ENCODE results near the gene KRT77.

Gene KRT77

DNA sequence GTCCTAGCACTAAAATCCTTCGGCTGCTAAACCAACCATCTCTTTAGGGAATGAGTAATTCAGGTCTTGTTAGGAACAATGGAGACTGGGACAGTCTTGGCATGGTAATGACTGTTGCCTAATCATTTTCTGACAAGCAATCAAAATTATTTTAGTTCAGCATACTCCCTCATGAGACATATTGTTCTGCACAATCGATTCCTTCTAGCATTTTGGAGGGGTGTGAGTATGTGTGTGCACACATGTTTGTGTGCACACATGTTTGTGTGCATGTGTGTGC lies 21.0 kb downstream of the KRT77 start:
- TF ChIP-seq SIN3A (IDR thresholded peaks at IDR 0.05; ENCODE audit: borderline replicate concordance, insufficient read depth, low read length) = no peak
- no peak for TF ChIP-seq POLR2AphosphoS5 (IDR thresholded peaks at IDR 0.05; ENCODE audit: low read depth, low read length)
- TF ChIP-seq TAF1 (IDR thresholded peaks at IDR 0.05; ENCODE audit: borderline replicate concordance, insufficient read depth, low read length) = no peak
- TF ChIP-seq, protein P1, sequence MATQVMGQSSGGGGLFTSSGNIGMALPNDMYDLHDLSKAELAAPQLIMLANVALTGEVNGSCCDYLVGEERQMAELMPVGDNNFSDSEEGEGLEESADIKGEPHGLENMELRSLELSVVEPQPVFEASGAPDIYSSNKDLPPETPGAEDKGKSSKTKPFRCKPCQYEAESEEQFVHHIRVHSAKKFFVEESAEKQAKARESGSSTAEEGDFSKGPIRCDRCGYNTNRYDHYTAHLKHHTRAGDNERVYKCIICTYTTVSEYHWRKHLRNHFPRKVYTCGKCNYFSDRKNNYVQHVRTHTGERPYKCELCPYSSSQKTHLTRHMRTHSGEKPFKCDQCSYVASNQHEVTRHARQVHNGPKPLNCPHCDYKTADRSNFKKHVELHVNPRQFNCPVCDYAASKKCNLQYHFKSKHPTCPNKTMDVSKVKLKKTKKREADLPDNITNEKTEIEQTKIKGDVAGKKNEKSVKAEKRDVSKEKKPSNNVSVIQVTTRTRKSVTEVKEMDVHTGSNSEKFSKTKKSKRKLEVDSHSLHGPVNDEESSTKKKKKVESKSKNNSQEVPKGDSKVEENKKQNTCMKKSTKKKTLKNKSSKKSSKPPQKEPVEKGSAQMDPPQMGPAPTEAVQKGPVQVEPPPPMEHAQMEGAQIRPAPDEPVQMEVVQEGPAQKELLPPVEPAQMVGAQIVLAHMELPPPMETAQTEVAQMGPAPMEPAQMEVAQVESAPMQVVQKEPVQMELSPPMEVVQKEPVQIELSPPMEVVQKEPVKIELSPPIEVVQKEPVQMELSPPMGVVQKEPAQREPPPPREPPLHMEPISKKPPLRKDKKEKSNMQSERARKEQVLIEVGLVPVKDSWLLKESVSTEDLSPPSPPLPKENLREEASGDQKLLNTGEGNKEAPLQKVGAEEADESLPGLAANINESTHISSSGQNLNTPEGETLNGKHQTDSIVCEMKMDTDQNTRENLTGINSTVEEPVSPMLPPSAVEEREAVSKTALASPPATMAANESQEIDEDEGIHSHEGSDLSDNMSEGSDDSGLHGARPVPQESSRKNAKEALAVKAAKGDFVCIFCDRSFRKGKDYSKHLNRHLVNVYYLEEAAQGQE (IDR thresholded peaks at IDR 0.05; ENCODE audit: insufficient read depth in 1 of 2, low read depth in 2 of 2, low read length in 2 of 2) = no peak
- TF ChIP-seq FOXP2 (optimal IDR thresholded peaks at IDR 0.05; ENCODE audit: borderline replicate concordance, extremely low read depth, extremely low read length, insufficient read depth) = no peak

DNA sequence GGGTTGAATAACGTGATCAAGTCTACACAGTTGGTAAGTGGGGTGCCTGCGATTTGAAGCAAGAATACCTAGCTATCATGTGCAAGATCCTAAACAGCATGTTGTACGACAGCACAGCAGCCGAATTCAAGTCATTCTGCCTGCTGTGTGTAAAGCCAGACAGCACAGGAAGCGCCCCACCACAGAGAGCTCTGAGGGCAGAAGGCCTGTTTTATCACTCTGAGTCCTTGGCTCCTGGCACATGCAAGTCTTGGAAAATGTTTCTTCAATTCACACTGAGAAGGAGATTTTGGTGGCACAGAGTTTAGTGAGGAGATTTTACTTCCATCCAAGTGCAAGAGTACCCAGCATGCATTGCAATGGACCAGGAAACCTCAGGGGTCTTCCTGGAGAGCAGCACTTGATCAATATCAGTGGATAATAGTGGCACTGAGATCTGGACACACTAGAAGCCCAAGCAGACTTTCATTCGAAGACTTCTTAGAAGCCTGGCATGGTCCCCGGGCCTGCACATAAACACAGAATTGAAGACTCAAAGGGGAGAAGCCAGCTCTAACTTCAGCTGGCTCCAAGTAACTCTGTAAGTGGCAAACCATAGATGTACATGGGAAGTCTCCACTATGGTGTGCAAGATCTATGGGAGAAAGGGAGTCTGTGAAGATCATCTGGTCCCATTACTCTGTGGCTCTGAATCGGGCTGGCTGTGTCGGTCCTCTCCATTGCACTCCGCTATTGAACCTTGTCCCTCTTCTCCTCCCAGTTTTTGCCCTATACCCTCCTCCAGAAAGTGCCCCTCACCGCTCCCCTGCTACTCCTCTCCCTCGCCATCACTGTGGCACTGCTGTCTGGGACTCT lies 21.6 kb downstream of the KRT77 start:
- TF ChIP-seq SIN3A (IDR thresholded peaks at IDR 0.05; ENCODE audit: borderline replicate concordance, insufficient read depth, low read length) (no peak), TAF1 (IDR thresholded peaks at IDR 0.05; ENCODE audit: borderline replicate concordance, insufficient read depth, low read length) (no peak), FOXP2 (optimal IDR thresholded peaks at IDR 0.05; ENCODE audit: borderline replicate concordance, extremely low read depth, extremely low read length, insufficient read depth) (no peak), POLR2AphosphoS5 (IDR thresholded peaks at IDR 0.05; ENCODE audit: low read depth, low read length) (no peak)
- TF ChIP-seq, protein P1 (IDR thresholded peaks at IDR 0.05; ENCODE audit: insufficient read depth in 1 of 2, low read depth in 2 of 2, low read length in 2 of 2) = no peak

DNA sequence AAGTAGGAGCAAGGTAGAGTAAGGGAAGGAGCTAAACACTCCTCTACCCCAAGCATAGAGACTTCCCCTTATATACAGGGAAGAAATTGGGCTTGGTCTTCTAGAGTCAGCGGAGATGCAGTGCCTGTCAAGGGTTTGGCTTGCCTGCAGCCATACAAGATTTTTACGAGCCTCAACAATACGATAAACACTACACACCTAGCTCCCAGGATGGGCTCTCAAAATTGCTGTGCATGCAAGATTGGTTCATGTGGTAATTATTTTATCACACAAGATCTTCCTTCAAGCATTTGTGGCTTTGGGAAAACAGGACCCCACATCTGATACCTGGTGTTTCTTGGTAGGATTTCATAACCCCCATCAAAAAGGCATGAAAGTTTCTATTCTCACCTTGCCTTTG lies 23.0 kb downstream of the KRT77 start, which contains the start of gene KRT1:
KRT1 (minus strand) TSS at position 45 of the 400 bp plus-strand sequence. CDS start 59 bp downstream, outside the sequence.
- no peak for TF ChIP-seq POLR2AphosphoS5 (IDR thresholded peaks at IDR 0.05; ENCODE audit: low read depth, low read length)
- TF ChIP-seq, protein P1 (IDR thresholded peaks at IDR 0.05; ENCODE audit: insufficient read depth in 1 of 2, low read depth in 2 of 2, low read length in 2 of 2) = no peak
- TF ChIP-seq SIN3A (IDR thresholded peaks at IDR 0.05; ENCODE audit: borderline replicate concordance, insufficient read depth, low read length) = no peak
- no peak for TF ChIP-seq TAF1 (IDR thresholded peaks at IDR 0.05; ENCODE audit: borderline replicate concordance, insufficient read depth, low read length)
- TF ChIP-seq FOXP2 (optimal IDR thresholded peaks at IDR 0.05; ENCODE audit: borderline replicate concordance, extremely low read depth, extremely low read length, insufficient read depth) = no peak

DNA sequence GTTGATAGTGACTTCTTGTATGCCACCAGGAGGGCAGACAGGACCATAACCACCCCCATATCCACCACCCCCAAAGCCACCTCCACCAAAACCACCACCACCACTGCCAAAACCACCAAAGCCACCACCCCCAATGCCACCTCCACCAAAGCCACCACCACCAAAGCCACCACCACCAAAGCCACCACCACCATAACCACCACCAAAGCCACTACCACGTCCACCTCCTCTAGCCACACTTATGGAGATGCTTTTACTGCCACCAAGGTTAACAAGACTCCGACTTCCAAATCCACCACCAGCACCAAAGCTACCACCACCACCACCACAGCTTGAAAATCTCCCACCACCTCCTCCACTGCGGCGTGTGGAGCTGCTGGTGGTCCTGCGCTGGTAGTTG lies 23.4 kb downstream of the KRT77 start:
- TF ChIP-seq SIN3A (IDR thresholded peaks at IDR 0.05; ENCODE audit: borderline replicate concordance, insufficient read depth, low read length) (no peak), POLR2AphosphoS5 (IDR thresholded peaks at IDR 0.05; ENCODE audit: low read depth, low read length) (no peak), FOXP2 (optimal IDR thresholded peaks at IDR 0.05; ENCODE audit: borderline replicate concordance, extremely low read depth, extremely low read length, insufficient read depth) (no peak), TAF1 (IDR thresholded peaks at IDR 0.05; ENCODE audit: borderline replicate concordance, insufficient read depth, low read length) (no peak)
- TF ChIP-seq, protein P1 (IDR thresholded peaks at IDR 0.05; ENCODE audit: insufficient read depth in 1 of 2, low read depth in 2 of 2, low read length in 2 of 2) = no peak
